ENCODE data around the gene GNG13. TPM values are rescaled to one million over a fixed set of nuclear protein-coding genes. Genes with fewer than 3 reads are reported as not detected.

The GNG13 gene
- total RNA-seq, 1 donor from 2014 or later = not detected

- H3K4me3 ChIP-seq (ENCODE audit: low read depth, low read length) = no peak overlapping the region
- no peak for DNase-seq (ENCODE audit: low read depth)
- no peak for TF ChIP-seq CTCF (conservative IDR thresholded peaks at IDR 0.05; ENCODE audit: low read depth, low read length)
These were observed 49.2 kb downstream of the GNG13 start for GRCh38 chr16:751152-752006.

- no peak for TF ChIP-seq CTCF (conservative IDR thresholded peaks at IDR 0.05; ENCODE audit: low read depth, low read length)
- no peak for DNase-seq (ENCODE audit: low read depth)
- H3K4me3 ChIP-seq (ENCODE audit: low read depth, low read length) = no peak overlapping the region
These were observed 50.0 kb downstream of the GNG13 start for GRCh38 chr16:750485-750884.

GRCh38 chr16:749010-749409, 51.5 kb downstream of the GNG13 start:
- TF ChIP-seq CTCF (conservative IDR thresholded peaks at IDR 0.05; ENCODE audit: low read depth, low read length) = no peak
- no peak overlapping the region for H3K4me3 ChIP-seq (ENCODE audit: low read depth, low read length)
- DNase-seq (ENCODE audit: low read depth) = no peak

Other genes with a start within 250 kb of the GNG13 start
- not detected in 2 replicates for gene PRR35, start 240.3 kb downstream of the GNG13 start, total RNA-seq
- gene NHLRC4, start 233.7 kb downstream of the GNG13 start, total RNA-seq = 0.35 and 0.51 TPM in 2 replicates
- 45.3 and 60.9 TPM in 2 replicates for gene PIGQ, start 230.8 kb downstream of the GNG13 start, total RNA-seq
- gene RAB40C, start 210.7 kb downstream of the GNG13 start, total RNA-seq = 9.9 and 16.6 TPM in 2 replicates
- 0.07 TPM in 1 of 2 replicates, not detected in the other for gene WFIKKN1, start 169.7 kb downstream of the GNG13 start, total RNA-seq
- 206 and 224 TPM in 2 replicates for gene METTL26, start 164.4 kb downstream of the GNG13 start, total RNA-seq
- gene MCRIP2, start 158.9 kb downstream of the GNG13 start, total RNA-seq = 58.2 and 70.3 TPM in 2 replicates
- gene WDR90, start 151.4 kb downstream of the GNG13 start, total RNA-seq = 22.0 and 45.6 TPM in 2 replicates
- 73.8 and 85.8 TPM in 2 replicates for gene RHOT2, start 132.6 kb downstream of the GNG13 start, total RNA-seq
- 0.43 and 1.2 TPM in 2 replicates for gene RHBDL1, start 125.1 kb downstream of the GNG13 start, total RNA-seq
- gene STUB1, start 120.3 kb downstream of the GNG13 start, total RNA-seq = 158 and 202 TPM in 2 replicates
- 65.6 and 98.0 TPM in 2 replicates for gene JMJD8, start 116.4 kb downstream of the GNG13 start, total RNA-seq
- gene WDR24, start 110.3 kb downstream of the GNG13 start, total RNA-seq = 10.1 and 16.3 TPM in 2 replicates
- 0.07 and 0.46 TPM in 2 replicates for gene FBXL16, start 94.9 kb downstream of the GNG13 start, total RNA-seq
- gene METRN, start 85.6 kb downstream of the GNG13 start, total RNA-seq = 154 and 183 TPM in 2 replicates
- gene ANTKMT, start 79.6 kb downstream of the GNG13 start, total RNA-seq = 86.5 and 111 TPM in 2 replicates
- 1.9 and 4.9 TPM in 2 replicates for gene CCDC78, start 74.3 kb downstream of the GNG13 start, total RNA-seq
- 15.5 and 16.3 TPM in 2 replicates for gene HAGHL, start 73.6 kb downstream of the GNG13 start, total RNA-seq
- 19.3 and 31.4 TPM in 2 replicates for gene CIAO3, start 59.7 kb downstream of the GNG13 start, total RNA-seq
- 8.2 and 29.7 TPM in 2 replicates for gene MSLN, start 40.0 kb downstream of the GNG13 start, total RNA-seq
- gene RPUSD1, start 12.4 kb downstream of the GNG13 start, total RNA-seq = 31.0 and 82.5 TPM in 2 replicates
- gene CHTF18, start 12.1 kb downstream of the GNG13 start, total RNA-seq = 41.0 and 49.7 TPM in 2 replicates
- 2.6 and 8.2 TPM in 2 replicates for gene LMF1, start 170.2 kb upstream of the GNG13 start, total RNA-seq
- gene SOX8, start 181.0 kb upstream of the GNG13 start, total RNA-seq = not detected in 2 replicates